IPS-18a (cell line): ENCODE results near the gene E4F1.
A peak's percentile ranks its signal among the peaks of the same experiment; 100 is the strongest.

ENCODE experiments used
- H3K27ac ChIP-seq: one replicate; pipeline ENCODE4 v1.5.1; 2013; ENCODE audit warnings: low read length
- H3K27me3 ChIP-seq: one replicate; pipeline ENCODE4 v1.6.1; 2013; ENCODE audit warnings: mild to moderate bottlenecking, low read length; ENCODE audit not compliant: control insufficient read depth, insufficient read depth
- H3K36me3 ChIP-seq: one replicate; pipeline ENCODE4 v1.6.1; 2013; ENCODE audit warnings: low read depth, low read length; ENCODE audit not compliant: control insufficient read depth
- H3K4me1 ChIP-seq: one replicate; pipeline ENCODE4 v1.6.1; 2013; ENCODE audit warnings: low read depth, low read length; ENCODE audit not compliant: control insufficient read depth
- H3K4me3 ChIP-seq: one replicate; pipeline ENCODE4 v1.5.1; 2013; ENCODE audit warnings: low read length
- H3K9ac ChIP-seq: one replicate; pipeline ENCODE4 v1.6.1; 2013; ENCODE audit warnings: mild to moderate bottlenecking, low read length, moderate library complexity
- H3K9me3 ChIP-seq: one replicate; pipeline ENCODE4 v1.6.1; 2013; ENCODE audit warnings: low read depth, low read length; ENCODE audit not compliant: control insufficient read depth

The E4F1 gene

GRCh38 chr16:2223221-2223941 lies at the start of gene E4F1:
Gene E4F1 (plus strand): TSS chr16:2223591. CDS start chr16:2223614, 23 bp downstream.
- H3K4me1 ChIP-seq, result no peaks in the 10 kb centered on the region
- H3K9me3 ChIP-seq, result no peaks in the 10 kb centered on the region
- H3K27me3 ChIP-seq, result no peaks in the 10 kb centered on the region
- H3K9ac ChIP-seq, result peak within 1 kb of the TSS; percentile 85
- H3K4me3 ChIP-seq, result peak within 1 kb of the TSS; percentile 73
- H3K36me3 ChIP-seq, result no peaks in the 10 kb centered on the region
- H3K27ac ChIP-seq, result peak within 1 kb of the TSS; percentile 52

- H3K9ac ChIP-seq, result no peak overlapping the region
- no peaks in the 10 kb centered on the region for H3K9me3 ChIP-seq
- H3K4me3 ChIP-seq, result no peak overlapping the region
- H3K36me3 ChIP-seq, result peaks cover 40% of the 10 kb centered on the region
- no peaks in the 10 kb centered on the region for H3K4me1 ChIP-seq
- H3K27ac ChIP-seq, result no peak overlapping the region
- no peaks in the 10 kb centered on the region for H3K27me3 ChIP-seq
Observed at GRCh38 chr16:2173916-2174315, 49.5 kb upstream of the E4F1 start.

- Histone ChIP-seq H3K4me1 (no peaks in the 10 kb centered on the region), H3K27ac (no peak overlapping the region), H3K9ac (no peak overlapping the region), H3K4me3 (no peak overlapping the region), H3K9me3 (no peaks in the 10 kb centered on the region), H3K27me3 (no peaks in the 10 kb centered on the region), H3K36me3 (peaks cover 38% of the 10 kb centered on the region)
Observed at GRCh38 chr16:2174396-2175131, 48.8 kb upstream of the E4F1 start.

GRCh38 chr16:2175454-2175853 lies 47.9 kb upstream of the E4F1 start:
- Histone ChIP-seq H3K4me1 (no peaks in the 10 kb centered on the region), H3K36me3 (peaks cover 36% of the 10 kb centered on the region), H3K4me3 (no peak overlapping the region), H3K9me3 (no peaks in the 10 kb centered on the region), H3K27ac (no peak overlapping the region), H3K9ac (no peak overlapping the region), H3K27me3 (no peaks in the 10 kb centered on the region)

GRCh38 chr16:2176047-2176446 lies 47.3 kb upstream of the E4F1 start:
- Histone ChIP-seq H3K4me1 (no peaks in the 10 kb centered on the region), H3K9ac (no peak overlapping the region), H3K36me3 (peaks cover 35% of the 10 kb centered on the region), H3K9me3 (no peaks in the 10 kb centered on the region), H3K27ac (no peak overlapping the region), H3K4me3 (no peak overlapping the region), H3K27me3 (no peaks in the 10 kb centered on the region)

GRCh38 chr16:2177101-2177500 lies 46.3 kb upstream of the E4F1 start:
- no peak overlapping the region for H3K4me3 ChIP-seq
- peaks cover 31% of the 10 kb centered on the region for H3K36me3 ChIP-seq
- H3K9me3 ChIP-seq, result no peaks in the 10 kb centered on the region
- H3K9ac ChIP-seq, result no peak overlapping the region
- no peak overlapping the region for H3K27ac ChIP-seq
- no peaks in the 10 kb centered on the region for H3K27me3 ChIP-seq
- no peaks in the 10 kb centered on the region for H3K4me1 ChIP-seq

- H3K36me3 ChIP-seq, result peaks cover 31% of the 10 kb centered on the region
- no peaks in the 10 kb centered on the region for H3K9me3 ChIP-seq
- H3K27ac ChIP-seq, result no peak overlapping the region
- H3K9ac ChIP-seq, result no peak overlapping the region
- no peaks in the 10 kb centered on the region for H3K4me1 ChIP-seq
- no peaks in the 10 kb centered on the region for H3K27me3 ChIP-seq
- H3K4me3 ChIP-seq, result no peak overlapping the region
Observed at GRCh38 chr16:2177561-2177960, 45.8 kb upstream of the E4F1 start.

GRCh38 chr16:2178321-2179106 lies 44.9 kb upstream of the E4F1 start:
- Histone ChIP-seq H3K9ac (no peak overlapping the region), H3K27me3 (no peaks in the 10 kb centered on the region), H3K4me1 (no peaks in the 10 kb centered on the region), H3K27ac (no peak overlapping the region), H3K4me3 (no peak overlapping the region), H3K9me3 (no peaks in the 10 kb centered on the region), H3K36me3 (peaks cover 23% of the 10 kb centered on the region)

- Histone ChIP-seq H3K9me3 (no peaks in the 10 kb centered on the region), H3K27me3 (no peaks in the 10 kb centered on the region), H3K9ac (no peak overlapping the region), H3K27ac (no peak overlapping the region), H3K4me3 (no peak overlapping the region), H3K4me1 (no peaks in the 10 kb centered on the region), H3K36me3 (peaks cover 20% of the 10 kb centered on the region)
Observed at GRCh38 chr16:2179107-2179501, 44.3 kb upstream of the E4F1 start.

- Histone ChIP-seq H3K9me3 (no peaks in the 10 kb centered on the region), H3K9ac (no peak overlapping the region), H3K4me3 (no peak overlapping the region), H3K4me1 (no peaks in the 10 kb centered on the region), H3K36me3 (peaks cover 15% of the 10 kb centered on the region), H3K27ac (no peak overlapping the region), H3K27me3 (no peaks in the 10 kb centered on the region)
Observed at GRCh38 chr16:2179576-2179975, 43.8 kb upstream of the E4F1 start.

- no peaks in the 10 kb centered on the region for H3K4me1 ChIP-seq
- H3K27ac ChIP-seq, result no peak overlapping the region
- H3K4me3 ChIP-seq, result no peak overlapping the region
- H3K27me3 ChIP-seq, result no peaks in the 10 kb centered on the region
- H3K36me3 ChIP-seq, result peaks cover 8% of the 10 kb centered on the region
- no peak overlapping the region for H3K9ac ChIP-seq
- no peaks in the 10 kb centered on the region for H3K9me3 ChIP-seq
Observed at GRCh38 chr16:2180461-2180860, 42.9 kb upstream of the E4F1 start.
